K562 (cell line): ENCODE measurements around the gene OR2AT4. TPM values are rescaled to one million over a fixed set of nuclear protein-coding genes. Genes with fewer than 3 reads are reported as not detected.

Experiments used
- FOXP1 ChIP-seq: sonication (generic); formaldehyde crosslinking; IDR thresholded peaks from 2 replicates; pipeline ENCODE4 v1.8.0; 2022; ENCODE audit warnings: mild to moderate bottlenecking, missing genetic modification reagents
- GABPA ChIP-seq: fragments of 200-800 bp; sonication (Bioruptor generic); conservative IDR thresholded peaks from 2 replicates; pipeline ENCODE4 v1.6.1; 2016; ENCODE audit warnings: low read depth, missing genetic modification characterization, missing compliant biosample characterization
- HDAC1 ChIP-seq, 2 experiments: fragments of 450-650 bp; IDR thresholded peaks; 2 replicates each; pipeline ENCODE4 v1.6.1; 2016 to 2017; ENCODE audit warnings: inconsistent platforms in 1 of 2, mild to moderate bottlenecking in 1 of 2, moderate library complexity in 1 of 2
- JUND ChIP-seq, 2 experiments: IDR thresholded peaks; 2 replicates in 1 of 2; 3 replicates in 1 of 2; pipeline ENCODE4 v1.6.1; 2011; ENCODE audit warnings: borderline replicate concordance in 2 of 2, low read depth in 2 of 2, low read length in 2 of 2, improper control_type of control experiment in 1 of 2, missing biosample characterization in 1 of 2, missing genetic modification characterization in 1 of 2, missing genetic modification reagents in 1 of 2
- MIER1 ChIP-seq: fragments of 450-650 bp; IDR thresholded peaks from 2 replicates; pipeline ENCODE4 v1.6.1; 2016; ENCODE audit warnings: antibody characterized with exemption, mild to moderate bottlenecking, low read depth
- NELFE ChIP-seq: IDR thresholded peaks from 2 replicates; pipeline ENCODE4 v1.6.1; 2011; ENCODE audit warnings: mild to moderate bottlenecking; ENCODE audit not compliant: insufficient read depth, insufficient read length
- NRF1 ChIP-seq, 2 experiments: fragments of 450-650 bp; IDR thresholded peaks in 1 of 2; conservative IDR thresholded peaks in 1 of 2; 2 replicates each; pipeline ENCODE4 v1.6.1; 2014; ENCODE audit warnings: mild to moderate bottlenecking in 2 of 2
- PCBP2 ChIP-seq: fragments of 200-400 bp; formaldehyde crosslinking; IDR thresholded peaks from 2 replicates; pipeline ENCODE4 v1.6.1; 2018; ENCODE audit warnings: low read length, low read depth, mild to moderate bottlenecking, moderate library complexity; ENCODE audit not compliant: poor library complexity, severe bottlenecking
- POLR2H ChIP-seq: IDR thresholded peaks from 2 replicates; pipeline ENCODE4 v1.6.1; 2016; ENCODE audit warnings: missing genetic modification characterization, low read depth, mild to moderate bottlenecking, control low read depth, missing compliant biosample characterization, moderate library complexity
- SPI1 ChIP-seq: IDR thresholded peaks from 2 replicates; pipeline ENCODE4 v1.6.1; 2011; ENCODE audit warnings: low read depth, low read length, control low read depth, borderline replicate concordance
- TCF3 ChIP-seq: sonication (generic); formaldehyde crosslinking; IDR thresholded peaks from 2 replicates; pipeline ENCODE4 v1.4.0; 2020; ENCODE audit warnings: mild to moderate bottlenecking, missing genetic modification reagents
- TEAD4 ChIP-seq, 2 experiments: sonication (generic) in 1 of 2; formaldehyde crosslinking in 1 of 2; IDR thresholded peaks; 2 replicates each; pipeline versions ENCODE4 v1.6.1 to v1.8.0; 2012 to 2022; ENCODE audit warnings: borderline replicate concordance in 1 of 2, inconsistent platforms in 1 of 2, low read length in 1 of 2, mild to moderate bottlenecking in 1 of 2, missing genetic modification reagents in 1 of 2
- THAP12 ChIP-seq: fragments of 250-450 bp; sonication (Bioruptor Pico); IDR thresholded peaks from 2 replicates; pipeline ENCODE4 v1.9.0; 2021; ENCODE audit warnings: mild to moderate bottlenecking, inconsistent platforms
- ZNF717 ChIP-seq: fragments of 250-450 bp; sonication (Bioruptor Pico); IDR thresholded peaks from 2 replicates; pipeline ENCODE4 v1.5.0; 2021
- polyA plus RNA-seq, 8 experiments: library from polyadenylated mRNA; depleted of rRNA in 4 of 8; stranded (reverse) in 5 of 8; unstranded in 3 of 8; fragments of >200 nt; fragmentation: Nextera tagmentation in 2 of 8; fragmentation: Illumina TruSeq in 1 of 8; extraction: Ambion mirVana in 2 of 8; extraction: Trizol in 1 of 8; gene quantifications; 2 replicates each; pipeline versions ENCODE4 v1.2.1 to v1.2.3, GENCODE V29; 2011 to 2014; ENCODE audit warnings: inconsistent platforms in 1 of 8, missing spikeins in 1 of 8
- total RNA-seq, 7 experiments: library from RNA; depleted of rRNA in 6 of 7; stranded (reverse); fragments of >200 nt in 6 of 7; fragmentation: Illumina TruSeq in 2 of 7; extraction: Trizol in 2 of 7; gene quantifications; 2 replicates each; pipeline versions ENCODE4 v1.2.1 to v1.2.3, GENCODE V29; 2011 to 2021; ENCODE audit warnings: low replicate concordance in 1 of 7
- TF ChIP-seq, protein P1 (sequence below): sonication (generic); formaldehyde crosslinking; IDR thresholded peaks from 2 replicates; pipeline ENCODE4 v1.8.0; 2022; ENCODE audit warnings: mild to moderate bottlenecking, missing genetic modification reagents

OR2AT4 gene
- total and polyA plus RNA-seq, 9 of the 15 experiments (the other 6 are each of a cell fraction or from before 2014, with no cell fraction given), result 0.86 to 3.1 (median 2.0) TPM

DNA sequence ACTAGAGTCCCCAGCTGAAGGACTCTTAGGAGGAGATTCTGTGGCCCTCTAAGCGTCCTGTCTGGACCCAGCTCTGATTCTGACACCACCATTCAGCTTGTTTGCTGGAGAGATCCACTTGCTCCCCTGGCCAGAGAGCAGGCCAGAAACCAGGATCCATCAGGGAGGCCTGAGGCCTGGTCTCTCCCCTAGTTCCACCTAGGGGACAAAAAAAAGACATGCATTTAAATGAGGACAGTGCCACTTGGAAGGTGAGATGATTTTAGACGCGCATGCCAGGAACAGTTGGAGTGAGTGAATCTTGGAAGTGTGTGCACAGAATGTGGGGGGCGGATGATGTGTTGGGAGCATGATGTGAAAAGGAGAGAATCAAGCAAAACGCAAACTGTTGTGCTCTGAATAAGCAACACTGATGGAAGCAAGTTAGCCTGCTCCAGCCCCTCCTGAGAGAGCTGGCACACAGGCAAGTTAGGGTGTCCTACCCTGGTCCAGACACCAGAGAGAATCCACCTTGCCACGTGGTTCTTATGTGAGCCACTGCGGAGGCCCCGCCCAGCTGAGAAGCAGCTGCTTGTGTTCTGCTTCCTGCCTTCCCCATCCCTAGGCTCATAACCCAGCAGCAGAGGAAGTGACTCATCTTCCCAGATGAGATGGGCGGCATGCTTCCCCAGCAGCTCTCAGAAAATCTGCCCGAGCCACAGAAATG lies 46.2 kb upstream of the OR2AT4 start (continued):
- TF ChIP-seq THAP12 (no peak), ZNF717 (CRISPR knock-in tag) (no peak), JUND (IDR thresholded peaks at IDR 0.05; ENCODE audit: borderline replicate concordance, low read depth, low read length) (peak; percentile 99), JUND (tag; IDR thresholded peaks at IDR 0.05; ENCODE audit: borderline replicate concordance, low read depth, low read length) (peak; percentile 96; the same call in 2 of the 3 replicates), PCBP2 (no peak), TEAD4 (IDR thresholded peaks at IDR 0.05; ENCODE audit: low read length) (peak; percentile 23; the same call in 1 of the 2 replicates), TEAD4 (CRISPR knock-in tag; IDR thresholded peaks at IDR 0.05; ENCODE audit: borderline replicate concordance) (no peak), FOXP1 (CRISPR knock-in tag) (no peak), POLR2H (tag) (no peak), GABPA (tag) (peak; percentile 83), NRF1 (conservative IDR thresholded peaks at IDR 0.05 in 1 of 2, IDR thresholded peaks at IDR 0.05 in 1 of 2) (peak; percentile 29 to 50; a peak in 2 of 4 replicates), NELFE (no peak), SPI1 (peak; percentile 92), MIER1 (no peak), HDAC1 (IDR thresholded peaks at IDR 0.05) (peak in 1 of 2 experiments; percentile 67; a peak in 2 of 4 replicates), TCF3 (CRISPR knock-in tag) (0 out of 2 replicates have a peak, but pooled peaks have one; percentile 37)
- TF ChIP-seq, protein P1, sequence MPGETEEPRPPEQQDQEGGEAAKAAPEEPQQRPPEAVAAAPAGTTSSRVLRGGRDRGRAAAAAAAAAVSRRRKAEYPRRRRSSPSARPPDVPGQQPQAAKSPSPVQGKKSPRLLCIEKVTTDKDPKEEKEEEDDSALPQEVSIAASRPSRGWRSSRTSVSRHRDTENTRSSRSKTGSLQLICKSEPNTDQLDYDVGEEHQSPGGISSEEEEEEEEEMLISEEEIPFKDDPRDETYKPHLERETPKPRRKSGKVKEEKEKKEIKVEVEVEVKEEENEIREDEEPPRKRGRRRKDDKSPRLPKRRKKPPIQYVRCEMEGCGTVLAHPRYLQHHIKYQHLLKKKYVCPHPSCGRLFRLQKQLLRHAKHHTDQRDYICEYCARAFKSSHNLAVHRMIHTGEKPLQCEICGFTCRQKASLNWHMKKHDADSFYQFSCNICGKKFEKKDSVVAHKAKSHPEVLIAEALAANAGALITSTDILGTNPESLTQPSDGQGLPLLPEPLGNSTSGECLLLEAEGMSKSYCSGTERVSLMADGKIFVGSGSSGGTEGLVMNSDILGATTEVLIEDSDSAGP (CRISPR knock-in tag), result no peak
